ENCODE results near the gene PTPN23.

DNA sequence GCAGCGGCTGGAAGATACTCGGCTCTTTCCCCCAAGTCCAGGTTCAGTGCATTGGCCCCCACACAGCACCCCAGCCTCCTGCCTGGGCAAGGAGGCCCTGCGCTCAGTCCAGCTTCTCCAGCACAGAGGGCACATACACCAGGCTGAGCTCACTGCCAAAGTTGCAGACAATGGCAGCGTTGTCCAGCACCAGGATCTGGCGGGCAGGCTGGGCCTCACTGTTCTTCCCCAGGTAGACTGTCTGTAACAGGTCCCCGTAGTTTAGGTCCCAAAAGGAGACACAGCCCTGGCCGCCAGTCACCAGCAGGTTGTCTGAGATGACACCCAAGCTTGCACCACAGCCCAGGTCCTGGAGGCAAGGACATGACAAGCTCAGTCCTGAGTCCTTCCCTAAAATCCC lies 32.9 kb downstream of the PTPN23 start:
- TF ChIP-seq, protein P1, sequence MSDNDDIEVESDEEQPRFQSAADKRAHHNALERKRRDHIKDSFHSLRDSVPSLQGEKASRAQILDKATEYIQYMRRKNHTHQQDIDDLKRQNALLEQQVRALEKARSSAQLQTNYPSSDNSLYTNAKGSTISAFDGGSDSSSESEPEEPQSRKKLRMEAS (CRISPR knock-in tag; IDR thresholded peaks at IDR 0.05): no peak
- TF ChIP-seq ZNF121 (CRISPR knock-in tag; IDR thresholded peaks at IDR 0.05) (no peak), NR2C2 (CRISPR knock-in tag; IDR thresholded peaks at IDR 0.05) (no peak), ESRRA (CRISPR knock-in tag; IDR thresholded peaks at IDR 0.05; ENCODE audit: borderline replicate concordance) (no peak)
- TF ChIP-seq, protein P2, sequence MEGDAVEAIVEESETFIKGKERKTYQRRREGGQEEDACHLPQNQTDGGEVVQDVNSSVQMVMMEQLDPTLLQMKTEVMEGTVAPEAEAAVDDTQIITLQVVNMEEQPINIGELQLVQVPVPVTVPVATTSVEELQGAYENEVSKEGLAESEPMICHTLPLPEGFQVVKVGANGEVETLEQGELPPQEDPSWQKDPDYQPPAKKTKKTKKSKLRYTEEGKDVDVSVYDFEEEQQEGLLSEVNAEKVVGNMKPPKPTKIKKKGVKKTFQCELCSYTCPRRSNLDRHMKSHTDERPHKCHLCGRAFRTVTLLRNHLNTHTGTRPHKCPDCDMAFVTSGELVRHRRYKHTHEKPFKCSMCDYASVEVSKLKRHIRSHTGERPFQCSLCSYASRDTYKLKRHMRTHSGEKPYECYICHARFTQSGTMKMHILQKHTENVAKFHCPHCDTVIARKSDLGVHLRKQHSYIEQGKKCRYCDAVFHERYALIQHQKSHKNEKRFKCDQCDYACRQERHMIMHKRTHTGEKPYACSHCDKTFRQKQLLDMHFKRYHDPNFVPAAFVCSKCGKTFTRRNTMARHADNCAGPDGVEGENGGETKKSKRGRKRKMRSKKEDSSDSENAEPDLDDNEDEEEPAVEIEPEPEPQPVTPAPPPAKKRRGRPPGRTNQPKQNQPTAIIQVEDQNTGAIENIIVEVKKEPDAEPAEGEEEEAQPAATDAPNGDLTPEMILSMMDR (IDR thresholded peaks at IDR 0.05): no peak

All from WTC11 (cell line).